GM12801 (cell line): ENCODE data around the gene ZNF431.

Experiments
- TF ChIP-seq, protein P1 (sequence below): IDR thresholded peaks from one replicate; pipeline ENCODE4 v1.5.1; 2011; ENCODE audit warnings: control low read depth; ENCODE audit not compliant: insufficient read length; ENCODE audit errors: extremely low read depth

Gene ZNF431

DNA sequence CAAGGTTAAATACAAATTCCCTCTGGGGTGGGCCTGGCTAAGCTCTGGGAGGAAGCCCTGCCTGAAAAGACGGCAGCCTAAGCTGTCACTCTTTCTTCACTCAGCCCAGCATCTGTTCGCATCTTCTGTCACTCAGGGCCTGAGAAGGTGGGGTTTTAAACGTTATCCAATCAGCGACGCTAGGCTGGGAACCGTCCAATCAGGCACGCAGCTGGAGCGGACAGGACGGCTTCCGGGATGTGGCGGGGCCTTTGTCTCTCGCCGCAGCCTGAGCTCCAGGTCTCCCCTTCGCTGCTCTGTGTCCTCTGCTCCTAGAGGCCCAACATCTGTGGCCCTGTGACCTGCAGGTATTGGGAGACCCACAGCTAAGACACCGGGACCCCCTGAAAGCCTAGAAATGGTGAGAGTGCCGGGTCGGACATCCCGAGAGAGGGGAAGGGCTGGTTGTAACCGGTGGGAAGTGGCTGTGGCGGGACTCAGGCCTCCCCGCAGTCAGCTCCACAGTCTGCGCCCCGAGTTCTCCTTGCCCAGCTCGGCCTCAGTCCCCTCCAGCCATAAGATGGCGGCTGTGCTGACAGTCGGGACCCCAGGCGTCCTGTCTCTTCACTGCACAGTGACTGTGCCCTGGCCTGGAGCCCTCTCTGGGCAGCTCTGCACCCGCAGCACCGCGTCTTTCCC lies at the start of gene ZNF431:
Gene ZNF431 (plus strand): TSS at position 254 of the 678 bp plus-strand sequence. CDS start 144 bp downstream, at position 398.
- TF ChIP-seq, protein P1, sequence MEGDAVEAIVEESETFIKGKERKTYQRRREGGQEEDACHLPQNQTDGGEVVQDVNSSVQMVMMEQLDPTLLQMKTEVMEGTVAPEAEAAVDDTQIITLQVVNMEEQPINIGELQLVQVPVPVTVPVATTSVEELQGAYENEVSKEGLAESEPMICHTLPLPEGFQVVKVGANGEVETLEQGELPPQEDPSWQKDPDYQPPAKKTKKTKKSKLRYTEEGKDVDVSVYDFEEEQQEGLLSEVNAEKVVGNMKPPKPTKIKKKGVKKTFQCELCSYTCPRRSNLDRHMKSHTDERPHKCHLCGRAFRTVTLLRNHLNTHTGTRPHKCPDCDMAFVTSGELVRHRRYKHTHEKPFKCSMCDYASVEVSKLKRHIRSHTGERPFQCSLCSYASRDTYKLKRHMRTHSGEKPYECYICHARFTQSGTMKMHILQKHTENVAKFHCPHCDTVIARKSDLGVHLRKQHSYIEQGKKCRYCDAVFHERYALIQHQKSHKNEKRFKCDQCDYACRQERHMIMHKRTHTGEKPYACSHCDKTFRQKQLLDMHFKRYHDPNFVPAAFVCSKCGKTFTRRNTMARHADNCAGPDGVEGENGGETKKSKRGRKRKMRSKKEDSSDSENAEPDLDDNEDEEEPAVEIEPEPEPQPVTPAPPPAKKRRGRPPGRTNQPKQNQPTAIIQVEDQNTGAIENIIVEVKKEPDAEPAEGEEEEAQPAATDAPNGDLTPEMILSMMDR = no peak

DNA sequence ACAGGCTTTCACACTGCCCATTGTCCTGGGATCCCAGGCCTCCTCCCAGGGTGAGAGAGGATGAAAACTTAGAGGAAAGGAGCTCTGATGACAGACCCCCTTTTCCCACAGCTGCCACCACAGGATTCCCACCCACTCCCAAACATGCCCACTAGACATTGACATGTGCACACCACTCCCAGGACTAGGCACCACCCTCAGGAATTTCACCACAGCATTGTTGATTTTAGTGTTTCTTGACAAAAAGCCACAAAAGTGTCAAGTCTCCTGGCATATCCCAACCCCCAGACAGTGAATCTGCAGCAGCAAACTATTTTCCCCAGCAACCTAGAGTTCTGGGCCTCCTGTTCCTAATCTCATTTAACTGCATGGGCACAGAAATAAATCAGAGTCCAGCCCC lies 49.7 kb upstream of the ZNF431 start:
- TF ChIP-seq, protein P1 = no peak

DNA sequence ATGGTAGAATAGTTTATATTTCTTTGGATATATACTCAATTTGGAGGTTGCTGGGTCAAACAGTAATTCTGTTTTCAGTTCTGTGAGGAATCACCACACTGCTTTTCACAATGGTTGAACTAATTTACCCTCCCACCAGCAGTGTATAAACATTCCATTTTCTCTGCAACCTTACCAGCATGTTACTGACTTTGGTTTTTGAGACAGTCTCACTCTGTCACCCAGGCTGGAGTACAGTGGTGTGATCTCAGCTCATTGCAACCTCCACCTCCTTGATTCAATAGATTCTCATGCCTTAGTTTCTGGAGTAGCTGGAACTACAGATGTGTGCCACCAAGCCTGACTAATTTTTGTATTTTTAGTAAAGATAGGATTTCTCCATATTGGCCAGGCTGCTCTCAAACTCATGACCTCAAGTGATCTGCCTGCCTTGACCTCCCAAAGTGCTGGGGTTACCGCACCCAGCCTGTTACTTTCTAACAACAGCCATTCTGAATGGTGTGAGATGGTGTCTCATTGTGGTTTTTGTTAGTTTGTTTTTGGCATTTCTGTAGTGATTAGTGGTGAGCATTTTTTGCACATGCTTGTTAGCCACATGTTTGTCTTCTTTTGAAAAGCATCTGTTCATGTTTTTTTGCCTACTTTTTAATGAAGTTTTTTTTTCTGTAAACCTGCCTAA lies 47.4 kb upstream of the ZNF431 start:
- TF ChIP-seq, protein P1 = no peak

DNA sequence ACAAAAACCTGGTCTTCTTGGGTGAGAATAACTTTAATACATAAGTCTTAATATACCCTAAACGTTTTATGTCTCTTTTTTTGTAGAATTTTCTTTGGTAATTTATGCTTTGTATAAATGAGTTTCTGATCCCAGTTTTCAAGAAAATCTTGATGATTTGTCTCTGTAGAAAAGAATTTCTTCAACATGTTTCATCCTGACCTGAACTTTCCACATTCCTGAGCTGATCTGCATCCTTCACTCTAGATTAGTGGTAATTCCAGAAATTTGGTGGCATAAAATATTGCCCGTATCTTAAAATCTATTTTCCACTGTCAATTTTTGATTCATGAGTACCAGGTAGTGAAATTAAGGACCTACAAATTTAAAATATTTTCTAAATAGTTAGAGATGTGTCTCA lies 43.5 kb upstream of the ZNF431 start:
- TF ChIP-seq, protein P1 = no peak

DNA sequence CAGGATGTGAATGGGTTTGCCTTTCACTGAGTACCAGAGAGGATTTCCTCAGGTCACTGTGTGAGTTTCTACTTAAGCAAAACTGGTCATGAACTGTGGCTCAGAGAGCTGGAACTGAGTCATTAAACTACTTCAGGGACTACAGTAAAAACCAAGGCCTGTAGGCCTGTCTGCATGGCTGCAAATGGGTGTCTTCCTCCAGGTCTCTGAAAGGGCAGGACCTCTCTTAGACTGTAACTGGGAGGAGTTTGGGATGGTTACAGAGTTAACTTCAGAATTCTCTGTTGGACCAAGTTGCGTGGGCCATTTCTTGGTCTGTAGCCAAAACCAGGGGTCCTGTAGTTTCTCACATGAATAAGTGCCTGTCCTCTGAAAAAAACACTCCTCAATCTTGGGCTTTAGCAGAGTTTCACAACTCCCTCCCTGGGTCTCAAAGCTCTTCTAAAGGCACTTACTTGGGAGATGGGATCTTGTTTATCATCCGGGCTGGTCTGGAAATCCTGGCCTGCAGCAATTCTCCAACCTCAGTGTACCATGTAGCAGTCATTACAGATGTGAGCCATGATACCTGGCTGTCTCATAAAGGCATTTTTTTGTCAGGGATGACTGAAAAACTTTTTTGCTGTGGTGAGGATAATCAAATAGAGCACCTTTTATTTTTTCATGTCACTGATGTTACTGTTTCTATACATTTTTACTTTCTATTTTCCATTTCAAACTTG lies 40.2 kb upstream of the ZNF431 start:
- TF ChIP-seq, protein P1 = no peak

DNA sequence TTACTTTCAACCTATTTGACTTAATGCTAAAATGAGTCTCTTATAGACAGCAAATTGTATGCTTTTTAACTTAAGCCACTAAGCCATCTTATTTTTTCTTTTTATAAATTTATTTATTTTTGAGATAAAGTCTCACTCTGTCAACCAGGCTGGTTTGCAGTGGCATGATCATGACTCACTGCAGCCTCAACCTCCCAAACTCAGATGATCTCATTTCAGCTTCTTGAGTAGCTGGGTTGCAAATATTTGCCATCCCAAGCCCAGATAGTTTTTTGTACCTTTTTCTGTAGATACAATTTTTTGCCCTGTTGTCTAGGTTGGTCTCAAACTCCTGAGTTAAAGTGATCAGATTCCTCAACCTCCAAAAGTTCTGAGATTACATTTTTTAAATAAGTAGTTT lies 32.7 kb upstream of the ZNF431 start:
- TF ChIP-seq, protein P1 = no peak

DNA sequence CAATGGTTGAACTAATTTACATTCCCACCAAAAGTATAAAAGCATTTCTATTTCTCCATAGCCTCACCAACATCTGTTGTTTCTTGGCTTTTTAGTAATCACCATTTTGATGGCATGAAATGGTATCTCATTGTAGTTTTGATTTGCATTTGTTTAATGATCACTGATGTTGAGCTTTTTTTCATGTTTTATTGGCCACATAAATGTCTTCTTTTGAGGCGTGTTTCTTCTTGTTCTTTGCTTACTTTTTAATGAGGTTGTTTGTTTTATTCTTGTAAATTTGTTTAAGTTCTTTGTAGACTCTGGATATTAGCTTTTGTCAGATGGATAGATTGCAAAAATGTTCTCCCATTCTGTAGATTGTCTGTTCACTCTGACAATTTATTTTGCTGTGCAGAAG lies 31.7 kb upstream of the ZNF431 start:
- TF ChIP-seq, protein P1 = no peak
